ENCODE data around the gene KIRREL3.

DNA sequence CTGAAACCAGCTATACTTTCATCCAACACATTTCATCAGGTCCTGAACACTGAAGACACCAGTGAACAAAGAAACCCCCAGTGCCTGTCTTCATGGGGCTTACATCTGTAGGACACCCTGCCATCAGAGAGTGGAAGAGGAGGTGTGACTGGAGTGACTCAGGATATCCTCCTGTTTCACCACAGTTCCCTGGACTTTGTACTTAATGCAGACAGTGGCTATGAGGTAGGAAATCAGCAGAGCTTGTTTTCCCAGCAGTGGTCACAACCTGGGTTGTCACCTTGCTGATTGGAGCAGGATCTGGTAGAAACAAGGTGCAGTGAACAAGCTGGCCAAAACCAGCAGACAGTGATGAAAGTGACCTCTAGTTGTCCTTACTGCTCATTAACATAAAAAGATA lies 128.8 kb downstream of the KIRREL3 start:
- TF ChIP-seq EP300 (IDR thresholded peaks at IDR 0.05; ENCODE audit: borderline replicate concordance in 1 of 2, low read depth in 1 of 2, low read length in 1 of 2) (no peak), GATA2 (CRISPR knock-in tag; IDR thresholded peaks at IDR 0.05) (no peak), EZH2phosphoT487 (IDR thresholded peaks at IDR 0.05; ENCODE audit: borderline replicate concordance, low read depth) (no peak), USF2 (IDR thresholded peaks at IDR 0.05; ENCODE audit: borderline replicate concordance, low read depth, low read length) (no peak), PBX3 (IDR thresholded peaks at IDR 0.05) (no peak), POLR2AphosphoS5 (IDR thresholded peaks at IDR 0.05; ENCODE audit: low read depth, low read length) (no peak), CHD2 (IDR thresholded peaks at IDR 0.05; ENCODE audit: low read length, partially characterized antibody) (no peak), ELF1 (IDR thresholded peaks at IDR 0.05) (no peak), ZBTB33 (IDR thresholded peaks at IDR 0.05; ENCODE audit: borderline replicate concordance, low read depth) (no peak)
- TF ChIP-seq, protein P1, sequence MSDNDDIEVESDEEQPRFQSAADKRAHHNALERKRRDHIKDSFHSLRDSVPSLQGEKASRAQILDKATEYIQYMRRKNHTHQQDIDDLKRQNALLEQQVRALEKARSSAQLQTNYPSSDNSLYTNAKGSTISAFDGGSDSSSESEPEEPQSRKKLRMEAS (IDR thresholded peaks at IDR 0.05; ENCODE audit: low read depth) = no peak
- TF ChIP-seq, protein P2, sequence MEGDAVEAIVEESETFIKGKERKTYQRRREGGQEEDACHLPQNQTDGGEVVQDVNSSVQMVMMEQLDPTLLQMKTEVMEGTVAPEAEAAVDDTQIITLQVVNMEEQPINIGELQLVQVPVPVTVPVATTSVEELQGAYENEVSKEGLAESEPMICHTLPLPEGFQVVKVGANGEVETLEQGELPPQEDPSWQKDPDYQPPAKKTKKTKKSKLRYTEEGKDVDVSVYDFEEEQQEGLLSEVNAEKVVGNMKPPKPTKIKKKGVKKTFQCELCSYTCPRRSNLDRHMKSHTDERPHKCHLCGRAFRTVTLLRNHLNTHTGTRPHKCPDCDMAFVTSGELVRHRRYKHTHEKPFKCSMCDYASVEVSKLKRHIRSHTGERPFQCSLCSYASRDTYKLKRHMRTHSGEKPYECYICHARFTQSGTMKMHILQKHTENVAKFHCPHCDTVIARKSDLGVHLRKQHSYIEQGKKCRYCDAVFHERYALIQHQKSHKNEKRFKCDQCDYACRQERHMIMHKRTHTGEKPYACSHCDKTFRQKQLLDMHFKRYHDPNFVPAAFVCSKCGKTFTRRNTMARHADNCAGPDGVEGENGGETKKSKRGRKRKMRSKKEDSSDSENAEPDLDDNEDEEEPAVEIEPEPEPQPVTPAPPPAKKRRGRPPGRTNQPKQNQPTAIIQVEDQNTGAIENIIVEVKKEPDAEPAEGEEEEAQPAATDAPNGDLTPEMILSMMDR (IDR thresholded peaks at IDR 0.05) = no peak
- TF ChIP-seq, protein P3, sequence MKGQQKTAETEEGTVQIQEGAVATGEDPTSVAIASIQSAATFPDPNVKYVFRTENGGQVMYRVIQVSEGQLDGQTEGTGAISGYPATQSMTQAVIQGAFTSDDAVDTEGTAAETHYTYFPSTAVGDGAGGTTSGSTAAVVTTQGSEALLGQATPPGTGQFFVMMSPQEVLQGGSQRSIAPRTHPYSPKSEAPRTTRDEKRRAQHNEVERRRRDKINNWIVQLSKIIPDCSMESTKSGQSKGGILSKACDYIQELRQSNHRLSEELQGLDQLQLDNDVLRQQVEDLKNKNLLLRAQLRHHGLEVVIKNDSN (IDR thresholded peaks at IDR 0.05; ENCODE audit: borderline replicate concordance, low read depth) = no peak

Data from SK-N-SH (cell line).